DOHH2 (cell line): ENCODE results near the gene SLCO4C1.

ENCODE experiments used
- EZH2phosphoT487 ChIP-seq: fragments of 200-600 bp; sonication (generic); IDR thresholded peaks from 2 replicates; pipeline ENCODE4 v1.6.1; 2017; ENCODE audit warnings: borderline replicate concordance, mild to moderate bottlenecking, antibody characterized with exemption, low read length, moderate library complexity, mixed read lengths
- TF ChIP-seq, protein P1 (sequence below): fragments of 200-600 bp; sonication (generic); IDR thresholded peaks from one replicate; pipeline ENCODE4 v1.5.1; 2014; ENCODE audit warnings: antibody characterized with exemption, mild to moderate bottlenecking, low read depth, low read length; ENCODE audit not compliant: poor library complexity, severe bottlenecking

DNA sequence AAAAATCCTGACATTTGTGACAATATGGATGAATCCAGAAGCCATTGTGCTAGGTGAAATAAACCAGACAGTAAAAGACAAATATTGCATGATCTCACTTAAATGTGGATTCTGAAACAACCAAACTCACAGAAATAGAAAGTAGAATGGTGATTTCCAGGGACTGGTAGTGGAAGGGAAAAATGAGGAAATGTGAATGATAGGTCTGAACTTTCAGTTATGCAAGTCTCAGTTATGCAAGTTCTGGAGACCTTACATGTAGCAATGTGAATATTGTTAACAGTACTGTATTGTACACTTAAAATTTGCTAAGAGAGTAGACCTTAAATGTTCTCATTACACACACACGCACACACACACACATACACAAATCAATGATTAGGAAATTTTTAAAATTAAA, 84.9 kb downstream of the SLCO4C1 start:
- TF ChIP-seq, protein P1, sequence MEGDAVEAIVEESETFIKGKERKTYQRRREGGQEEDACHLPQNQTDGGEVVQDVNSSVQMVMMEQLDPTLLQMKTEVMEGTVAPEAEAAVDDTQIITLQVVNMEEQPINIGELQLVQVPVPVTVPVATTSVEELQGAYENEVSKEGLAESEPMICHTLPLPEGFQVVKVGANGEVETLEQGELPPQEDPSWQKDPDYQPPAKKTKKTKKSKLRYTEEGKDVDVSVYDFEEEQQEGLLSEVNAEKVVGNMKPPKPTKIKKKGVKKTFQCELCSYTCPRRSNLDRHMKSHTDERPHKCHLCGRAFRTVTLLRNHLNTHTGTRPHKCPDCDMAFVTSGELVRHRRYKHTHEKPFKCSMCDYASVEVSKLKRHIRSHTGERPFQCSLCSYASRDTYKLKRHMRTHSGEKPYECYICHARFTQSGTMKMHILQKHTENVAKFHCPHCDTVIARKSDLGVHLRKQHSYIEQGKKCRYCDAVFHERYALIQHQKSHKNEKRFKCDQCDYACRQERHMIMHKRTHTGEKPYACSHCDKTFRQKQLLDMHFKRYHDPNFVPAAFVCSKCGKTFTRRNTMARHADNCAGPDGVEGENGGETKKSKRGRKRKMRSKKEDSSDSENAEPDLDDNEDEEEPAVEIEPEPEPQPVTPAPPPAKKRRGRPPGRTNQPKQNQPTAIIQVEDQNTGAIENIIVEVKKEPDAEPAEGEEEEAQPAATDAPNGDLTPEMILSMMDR = no peak
- no peak for TF ChIP-seq EZH2phosphoT487
